DMS 273 (cell line): ENCODE data around the gene NPTX1.

ENCODE experiments used
- DNase-seq: peaks from one replicate; lab custom pipeline; 2025; ENCODE audit not compliant: unreplicated experiment; lab: John Stamatoyannopoulos, UW

NPTX1 gene

DNA sequence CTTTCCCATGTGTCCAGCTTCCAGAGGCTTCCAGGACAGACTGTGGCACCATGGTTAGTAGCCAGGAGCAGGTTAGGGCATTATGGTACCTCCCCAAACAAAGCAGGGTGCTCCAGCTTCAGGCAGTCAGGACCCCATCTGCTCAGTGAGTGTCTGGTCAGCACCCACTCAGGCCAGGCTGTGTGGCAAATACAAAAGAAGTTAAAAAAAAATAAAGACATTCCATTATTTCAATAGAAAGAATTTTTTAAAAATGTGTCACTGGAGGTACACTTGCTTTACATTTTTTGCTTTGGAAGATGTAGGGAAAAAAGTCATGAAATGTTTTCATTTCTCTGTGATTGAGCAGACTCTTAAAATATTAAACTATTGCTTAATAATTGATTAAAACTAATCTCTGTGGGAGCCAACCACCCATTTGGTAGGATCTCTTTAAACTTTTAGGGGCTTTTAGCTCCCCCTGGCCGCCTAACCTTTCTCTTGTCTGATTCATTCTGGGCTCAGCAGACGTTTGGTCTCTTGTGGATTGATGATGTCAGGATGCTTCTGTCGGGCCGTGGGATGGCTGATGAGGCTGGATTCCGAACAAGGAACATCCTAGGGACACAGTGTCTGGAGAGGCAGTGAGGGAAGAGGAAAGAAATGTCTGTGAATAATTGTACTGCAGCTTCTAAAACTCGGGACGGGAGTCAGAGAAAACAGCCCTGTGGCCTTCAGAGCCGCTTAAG is 28.4 kb upstream of the NPTX1 start:
- peak; percentile 53 for DNase-seq

DNA sequence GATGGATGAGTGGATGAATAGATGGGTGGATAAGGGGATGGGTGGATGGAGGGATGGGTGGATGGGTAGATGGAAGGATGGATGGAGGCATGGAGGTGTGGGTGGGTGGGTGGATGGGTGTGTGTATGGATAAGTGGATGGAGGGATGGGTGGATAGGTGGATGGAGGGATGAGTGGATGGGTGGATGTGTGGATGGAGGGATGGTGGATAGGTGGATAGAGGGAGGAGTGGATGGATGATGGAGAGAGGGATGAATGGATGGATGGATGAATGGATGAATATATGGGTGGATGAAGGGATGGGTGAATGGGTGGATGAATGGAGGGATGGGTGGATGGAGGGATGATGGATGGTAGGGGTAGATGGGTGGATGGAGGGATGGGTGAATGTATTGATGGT is 27.5 kb upstream of the NPTX1 start:
- no peak for DNase-seq

DNA sequence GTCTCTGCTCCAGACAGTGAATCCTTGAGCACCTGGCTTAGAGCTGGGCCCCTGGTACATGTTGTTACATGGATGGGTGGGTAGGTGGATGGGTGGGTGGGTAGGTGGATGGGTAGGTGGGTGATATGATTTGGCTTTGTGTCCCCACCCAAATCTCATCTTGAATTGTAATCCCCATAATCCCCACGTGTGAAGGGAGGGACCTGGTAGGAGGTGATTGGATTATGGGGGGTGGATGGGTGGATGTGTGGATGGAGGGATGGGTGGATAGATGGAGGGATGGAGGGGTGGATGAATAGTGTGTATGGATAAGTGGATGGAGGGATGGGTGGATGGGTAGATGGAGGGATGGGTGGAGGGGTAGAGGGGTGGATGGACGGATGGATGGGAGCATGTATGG is 26.6 kb upstream of the NPTX1 start:
- no peak for DNase-seq

DNA sequence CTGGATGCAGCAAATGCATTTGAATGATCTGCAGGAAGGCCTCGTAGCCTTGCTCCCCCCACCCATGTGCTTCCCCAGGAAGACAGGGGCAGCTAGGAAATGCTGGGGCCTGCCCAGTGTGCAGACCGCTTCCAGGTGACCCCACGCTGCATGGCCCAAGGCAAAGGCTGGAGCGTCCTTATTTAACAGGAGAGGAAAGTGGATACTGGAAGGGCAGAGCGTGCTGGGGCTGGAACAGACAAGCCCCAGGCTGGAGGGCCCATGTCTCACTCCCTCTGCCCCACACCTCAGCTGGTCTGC is 26.1 kb upstream of the NPTX1 start:
- DNase-seq: no peak

DNA sequence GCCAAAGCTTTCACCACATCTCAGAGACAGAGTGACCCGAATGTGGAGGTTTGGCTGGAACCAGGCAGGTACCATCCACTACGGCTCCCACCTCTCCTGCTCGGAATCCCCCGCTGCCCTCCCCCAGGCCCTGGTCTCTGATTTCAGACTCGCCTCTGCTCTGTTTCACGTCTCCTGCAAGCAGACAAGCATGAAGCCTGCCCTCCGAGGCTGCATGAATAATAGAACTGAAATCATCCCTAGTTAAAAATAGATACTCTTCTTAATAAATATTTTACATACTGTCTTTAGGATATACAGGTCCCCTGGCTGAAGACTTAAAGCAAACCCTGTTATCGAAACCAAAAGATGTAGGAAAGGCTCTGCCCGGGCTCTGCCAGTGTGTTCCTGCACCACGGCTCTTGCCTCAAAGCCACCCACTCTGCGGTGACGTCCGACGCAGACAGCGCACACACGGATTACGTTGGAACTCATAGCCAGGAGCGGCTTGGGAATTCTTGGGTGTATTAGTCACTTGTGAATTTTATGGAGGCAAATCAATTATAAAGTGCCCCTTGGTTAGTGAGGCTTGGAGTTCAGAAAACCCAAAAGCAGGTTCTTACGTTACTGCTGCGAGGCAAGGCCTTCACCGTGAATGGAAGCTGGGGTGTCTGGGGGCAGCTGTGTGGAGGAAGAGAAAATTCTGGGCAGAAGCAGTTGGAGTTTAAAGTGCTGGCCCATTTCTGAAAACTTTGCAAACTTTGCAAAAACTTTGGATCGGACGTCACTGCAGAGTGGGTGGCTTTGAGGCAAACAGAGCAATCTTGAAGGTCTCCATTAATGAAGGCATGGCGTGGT is 25.6 kb upstream of the NPTX1 start:
- no peak for DNase-seq

DNA sequence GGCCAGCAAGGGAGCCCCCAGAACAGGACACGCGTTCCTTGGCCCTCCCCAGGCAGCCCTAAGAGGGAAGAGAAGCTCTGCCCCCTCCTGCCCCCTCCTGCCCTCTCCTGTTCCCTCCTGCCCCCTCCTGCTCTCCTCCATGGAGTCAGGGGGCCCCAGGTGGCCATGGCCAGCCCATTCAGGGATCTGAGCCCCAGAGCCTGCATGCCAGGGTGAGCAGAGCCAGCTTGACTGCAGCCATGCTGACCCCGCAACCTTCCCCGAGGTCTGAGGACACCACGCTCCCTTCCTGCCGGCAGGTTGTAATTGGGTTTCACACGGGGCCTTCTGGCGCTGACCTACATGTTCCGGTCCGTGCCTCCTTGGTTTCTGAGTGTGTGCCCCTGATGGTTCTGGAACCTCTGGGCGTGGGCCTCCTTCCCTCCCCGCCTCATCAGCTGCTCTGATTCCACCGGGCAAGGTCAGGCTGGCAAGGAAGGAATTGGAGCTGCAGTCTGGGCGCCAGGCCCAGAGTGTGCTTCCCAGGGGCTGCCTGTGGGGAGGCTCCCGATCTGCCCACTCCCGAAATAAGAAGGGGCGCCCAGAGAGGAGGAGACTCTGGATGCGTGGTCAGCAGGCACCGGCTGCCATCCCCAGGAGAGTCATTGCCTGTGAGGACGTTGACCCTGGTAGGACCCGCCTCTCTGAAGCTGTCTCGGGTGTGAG is 23.7 kb upstream of the NPTX1 start:
- DNase-seq: peak; percentile 43

DNA sequence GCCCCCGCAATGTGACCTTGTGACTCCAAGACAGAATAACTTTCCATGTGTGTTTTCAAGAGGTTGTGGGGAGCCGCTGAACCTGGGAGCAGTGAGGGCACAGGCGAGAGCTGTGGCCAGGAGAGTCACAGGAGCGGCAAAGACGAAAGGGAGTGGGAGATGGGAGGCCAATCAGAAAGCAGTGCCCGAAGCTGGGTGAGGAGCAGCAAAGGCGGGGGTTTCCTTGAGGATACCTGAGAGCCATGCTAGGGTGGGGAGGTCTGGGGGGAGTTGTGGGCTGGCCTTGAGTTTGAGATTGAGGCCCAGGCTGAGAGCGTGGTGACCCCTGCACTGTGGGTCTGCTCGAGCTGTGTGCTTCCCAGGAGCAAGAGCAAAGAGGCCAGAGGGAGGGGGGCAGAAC is 23.2 kb upstream of the NPTX1 start:
- no peak for DNase-seq

DNA sequence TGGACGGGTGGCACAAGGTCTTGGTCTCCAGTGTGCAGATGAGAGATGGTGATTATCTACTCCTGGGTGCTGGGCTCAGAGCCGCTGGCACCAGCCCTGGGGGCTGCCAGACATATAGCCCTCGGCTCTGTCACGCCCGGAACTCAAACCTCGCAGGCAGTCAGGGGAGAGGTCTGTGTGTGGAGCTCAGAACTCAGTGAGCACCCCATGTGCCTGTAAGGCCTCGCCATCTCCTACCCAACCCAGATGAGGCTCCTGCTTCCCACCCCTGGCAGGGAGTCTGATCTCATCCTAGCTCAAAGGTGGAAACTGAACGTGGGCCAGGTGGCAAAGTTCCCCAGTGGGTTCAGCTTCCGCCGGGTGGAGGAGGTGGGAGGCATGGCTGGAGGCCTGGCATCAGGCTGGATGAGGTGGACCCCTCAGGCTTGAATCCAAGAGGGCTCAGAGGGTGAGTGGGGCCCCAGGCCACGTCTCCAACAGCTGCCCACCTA is 22.6 kb upstream of the NPTX1 start:
- no peak for DNase-seq

DNA sequence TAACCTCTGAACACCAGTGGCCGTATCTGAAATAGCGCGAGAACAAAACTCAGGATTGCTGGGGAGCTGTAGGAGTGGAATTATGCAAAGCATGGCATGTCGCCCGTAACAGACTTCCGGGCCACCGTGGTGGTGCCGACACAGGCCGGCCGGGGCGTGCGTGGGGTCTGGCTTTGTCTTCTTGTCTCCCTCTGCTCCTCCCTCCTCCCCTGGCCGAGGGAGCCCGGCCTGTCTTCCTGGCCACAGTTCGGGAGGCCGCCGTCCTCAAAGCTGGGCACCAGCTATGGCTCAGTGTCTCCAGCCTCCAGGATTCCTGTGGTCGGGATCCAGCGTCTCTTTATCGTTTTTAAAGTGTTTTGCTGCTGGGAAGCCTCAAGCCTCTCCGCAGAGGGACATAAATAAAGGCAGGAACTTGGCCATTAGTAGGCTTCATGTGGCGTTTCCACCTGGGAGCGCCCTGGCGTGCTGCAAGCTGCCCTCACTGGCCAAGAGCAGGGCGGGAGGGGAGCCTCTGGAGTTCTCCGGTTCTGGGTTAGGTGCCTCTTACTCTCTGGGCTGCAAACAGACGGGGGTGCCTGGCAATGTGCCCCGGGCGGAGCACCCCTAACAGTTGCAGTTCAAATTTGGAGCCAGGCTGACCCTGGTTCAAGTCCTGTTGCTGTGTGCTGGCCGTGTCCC is 22.0 kb upstream of the NPTX1 start:
- no peak for DNase-seq

DNA sequence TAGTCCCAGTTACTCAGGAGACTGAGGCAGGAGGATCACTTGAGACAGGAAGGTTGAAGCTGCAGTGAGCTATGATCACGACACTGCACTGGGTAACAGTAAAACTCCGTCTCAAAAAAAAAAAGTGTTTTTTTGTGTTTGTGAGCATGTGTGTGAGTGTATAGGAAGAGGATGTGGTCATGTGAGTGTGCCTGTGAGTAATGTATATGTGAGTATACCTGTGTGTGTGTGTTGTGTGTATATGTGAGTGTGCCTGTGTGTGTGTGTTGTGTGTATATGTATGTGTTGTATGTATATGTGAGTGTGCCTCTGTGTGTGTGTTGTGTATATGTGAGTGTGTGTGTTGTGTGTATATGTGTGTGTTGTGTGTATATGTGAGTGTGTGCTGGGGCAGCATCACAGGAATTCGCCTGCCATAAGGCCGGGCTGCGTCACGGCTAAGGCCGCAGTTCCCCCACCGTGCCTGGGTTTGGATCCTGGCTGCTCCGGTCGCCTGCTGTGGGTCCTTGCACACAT is 21.4 kb upstream of the NPTX1 start:
- DNase-seq: peak; percentile 36

DNA sequence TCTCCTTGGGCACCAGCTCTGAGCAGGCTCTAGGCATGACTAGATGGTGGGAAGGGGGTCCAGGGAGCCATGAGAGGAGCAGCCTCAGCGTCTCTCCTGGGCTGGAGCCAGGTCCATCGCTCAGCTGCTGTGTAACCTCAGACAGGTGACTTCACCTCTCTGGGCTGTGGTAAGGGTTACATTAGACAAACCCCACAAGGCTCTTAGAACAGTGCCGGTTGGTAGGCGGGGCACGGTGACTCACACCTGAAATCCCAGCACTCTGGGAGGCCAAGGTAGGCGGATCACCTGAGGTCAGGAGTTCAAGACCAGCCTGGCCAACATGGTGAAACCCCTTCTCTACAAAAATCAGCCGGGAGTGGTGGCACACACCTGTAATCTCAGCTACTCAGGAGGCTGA is 18.1 kb upstream of the NPTX1 start:
- DNase-seq: no peak

DNA sequence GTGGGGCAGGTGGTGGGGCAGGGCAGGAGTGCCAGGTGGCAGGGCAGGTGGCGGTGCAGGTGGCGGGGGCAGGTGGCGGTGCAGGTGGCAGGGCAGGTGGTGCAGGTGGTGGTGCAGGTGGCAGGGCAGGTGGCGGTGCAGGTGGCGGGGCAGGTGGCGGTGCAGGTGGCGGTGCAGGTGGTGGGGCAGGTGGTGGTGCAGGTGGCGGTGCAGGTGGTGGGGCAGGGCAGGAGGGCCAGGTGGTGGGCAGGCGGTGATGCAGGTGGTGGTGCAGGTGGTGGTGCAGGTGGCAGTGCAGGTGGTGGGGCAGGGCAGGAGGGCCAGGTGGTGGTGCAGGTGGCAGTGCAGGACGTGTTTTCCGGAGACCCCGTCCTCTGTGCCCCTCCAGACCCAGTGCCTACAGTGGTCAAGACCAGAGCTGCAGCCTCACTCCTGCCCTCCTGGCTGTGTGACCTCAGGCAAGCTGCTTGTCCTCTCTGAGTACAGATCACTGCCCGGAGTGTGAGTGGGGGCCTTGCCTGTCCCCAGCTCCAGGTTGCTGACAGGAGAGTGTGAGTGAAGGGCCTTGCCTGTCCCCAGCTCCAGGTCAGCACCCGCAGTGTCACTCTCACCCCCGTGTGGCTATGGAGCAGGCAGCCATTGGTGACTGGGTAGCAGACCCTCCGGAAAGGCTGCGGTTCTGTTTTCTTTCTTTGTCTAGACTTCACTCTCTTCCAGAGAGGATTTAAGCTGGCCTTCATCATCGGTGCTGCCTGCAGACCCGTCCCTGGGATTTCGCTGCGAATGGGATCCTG is 16.1 kb upstream of the NPTX1 start:
- no peak for DNase-seq

DNA sequence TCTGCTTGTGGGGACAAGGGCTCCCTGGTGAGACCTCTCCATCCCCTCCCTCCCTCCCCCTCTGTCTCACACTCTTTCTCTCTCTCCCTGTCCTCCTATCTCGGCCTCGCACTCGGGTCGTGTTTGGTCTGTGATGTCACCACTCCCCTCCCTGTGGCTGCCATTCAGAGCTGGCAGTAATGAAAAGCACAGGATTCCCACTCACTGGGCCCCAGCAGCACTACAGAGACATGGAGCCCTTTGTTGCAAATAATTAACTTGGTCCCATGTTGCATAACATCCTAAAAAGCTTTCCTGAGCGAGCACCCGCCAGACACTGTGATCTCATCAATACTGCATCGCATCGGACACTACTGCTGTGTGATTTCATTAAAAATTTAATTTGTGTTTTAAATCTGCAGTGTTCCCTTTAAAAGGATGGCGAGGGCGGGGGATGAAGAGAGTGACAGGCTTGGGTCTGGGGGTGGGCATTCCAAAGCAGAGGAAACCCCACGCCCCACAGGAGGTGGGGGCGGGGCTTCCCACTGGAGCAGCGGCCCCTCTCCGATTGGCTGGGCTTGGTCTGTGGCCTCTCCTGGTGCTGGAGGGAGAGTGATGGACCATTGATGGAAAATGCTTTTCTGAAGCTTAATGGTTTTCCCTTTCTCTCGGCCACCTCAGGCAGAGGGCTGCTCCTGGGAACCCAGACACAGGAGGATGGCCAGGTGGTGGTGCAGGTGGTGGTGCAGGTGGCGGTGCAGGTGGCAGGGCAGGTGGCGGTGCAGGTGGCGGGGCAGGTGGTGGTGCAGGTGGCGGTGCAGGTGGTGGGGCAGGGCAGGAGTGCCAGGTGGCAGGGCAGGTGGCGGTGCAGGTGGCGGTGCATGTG is 15.3 kb upstream of the NPTX1 start:
- no peak for DNase-seq

DNA sequence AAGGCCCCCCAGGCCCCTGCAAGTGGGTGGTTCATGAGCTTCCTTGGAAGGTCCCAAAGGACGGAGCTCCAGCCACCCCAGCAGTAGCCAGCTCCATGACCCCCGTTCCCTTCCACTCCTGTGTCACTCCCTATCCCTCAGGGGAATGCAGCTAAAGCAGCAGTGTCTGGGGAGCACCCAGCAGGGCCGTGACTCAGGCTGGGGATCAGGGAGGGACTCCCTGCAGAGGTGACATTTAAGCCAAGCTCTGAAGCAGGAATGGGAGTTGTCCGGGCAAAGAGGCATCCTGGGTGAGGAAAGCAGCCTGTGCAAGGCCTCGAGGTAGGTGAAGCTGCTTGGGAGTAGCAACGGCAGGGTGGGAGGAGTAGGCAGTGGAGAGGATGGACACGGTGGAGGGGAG is 11.1 kb upstream of the NPTX1 start:
- DNase-seq: no peak

DNA sequence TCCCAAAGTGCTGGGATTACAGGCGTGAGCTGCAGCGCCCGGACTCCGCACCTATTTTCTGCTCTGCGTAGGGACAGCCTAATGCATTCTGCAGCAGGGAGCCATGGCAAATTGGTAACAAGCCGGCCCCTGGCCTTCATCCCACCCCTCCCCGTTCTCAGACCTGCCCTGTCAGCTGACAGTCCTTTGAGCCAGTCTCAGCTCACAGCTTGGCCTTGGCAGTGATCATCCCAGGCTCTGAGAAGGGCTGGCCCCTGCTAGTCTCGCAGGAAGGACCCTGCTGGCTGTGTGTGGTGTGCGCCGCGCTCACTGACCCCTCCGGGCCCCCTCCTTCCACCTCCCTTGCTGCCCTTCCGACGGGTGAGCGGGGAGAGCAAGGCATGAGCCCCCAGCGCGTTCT is 10.3 kb upstream of the NPTX1 start:
- no peak for DNase-seq

DNA sequence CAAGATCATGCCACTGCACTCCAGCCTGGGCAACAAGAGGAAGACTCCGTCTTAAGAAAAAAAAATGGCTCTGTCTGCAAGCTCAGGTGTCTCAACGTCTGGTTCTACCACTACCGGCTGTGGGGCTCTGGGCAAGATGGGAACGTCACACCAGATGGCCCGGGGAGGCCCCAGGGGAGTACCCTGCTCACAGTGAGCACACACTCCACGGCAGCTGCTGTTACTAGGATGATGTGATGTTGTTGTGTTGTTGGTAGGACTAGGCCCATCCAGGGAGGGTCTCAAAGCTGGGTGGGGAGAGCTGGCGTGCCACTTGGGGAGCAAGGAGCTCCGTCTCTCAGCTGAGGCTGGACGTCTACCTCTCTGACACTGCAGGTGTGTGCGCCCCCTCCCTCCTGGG is 9.4 kb upstream of the NPTX1 start:
- DNase-seq: peak; percentile 96

DNA sequence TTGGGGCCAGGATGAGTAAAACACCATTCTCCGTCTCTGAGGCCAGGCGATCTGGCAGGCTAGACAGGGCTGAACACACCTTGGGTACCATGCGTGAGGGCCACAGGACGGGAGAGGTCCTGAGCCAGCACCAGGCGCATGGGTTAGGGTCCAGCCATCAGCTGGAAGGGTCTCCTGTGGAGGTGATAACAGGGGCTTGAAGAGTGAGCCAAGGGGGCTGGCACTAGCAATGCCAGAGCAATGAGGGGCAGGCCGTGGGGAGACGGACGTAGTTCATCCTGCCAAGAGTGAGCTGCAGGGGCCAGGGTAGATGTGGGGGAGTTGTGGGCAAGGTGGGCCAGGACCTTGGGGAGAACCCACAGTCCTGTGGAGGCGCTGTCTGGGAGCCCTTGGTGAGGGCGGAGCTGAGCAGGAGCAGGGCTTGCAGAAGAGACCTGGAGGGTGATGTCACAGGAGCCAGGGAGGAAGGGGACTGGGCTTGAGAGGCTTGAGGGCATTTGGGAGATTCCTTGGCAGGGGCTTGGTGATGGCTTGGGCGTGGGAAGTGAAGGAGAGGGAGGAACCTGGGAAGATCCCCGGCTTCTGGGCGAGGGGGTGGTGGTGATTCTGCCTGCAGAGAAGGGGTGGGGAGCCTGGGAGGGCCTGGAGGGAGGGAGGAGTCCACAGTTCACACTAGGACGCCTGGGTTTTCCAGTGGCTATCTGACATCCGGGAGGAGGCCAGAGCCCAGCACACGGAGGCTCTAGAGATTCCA is 6.3 kb upstream of the NPTX1 start:
- no peak for DNase-seq

DNA sequence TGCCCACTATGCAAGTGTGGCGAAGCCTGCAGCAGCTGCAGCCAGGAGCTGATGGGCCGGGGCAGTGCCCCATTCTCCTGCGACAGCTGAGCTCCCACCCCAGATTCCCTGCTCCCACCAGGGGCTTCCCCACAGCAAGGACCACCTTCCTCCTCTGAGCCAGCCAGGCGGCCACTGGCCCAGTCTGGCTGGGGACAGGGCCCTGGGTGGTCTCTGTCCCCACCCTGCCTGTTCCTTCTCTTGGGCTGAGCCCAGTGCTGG is 5.6 kb upstream of the NPTX1 start:
- no peak for DNase-seq
